PC-3 (cell line): ENCODE data around the gene SNX21.

ENCODE experiments used
- EZH2 ChIP-seq: fragments of 300-600 bp; sonication (generic); IDR thresholded peaks from one replicate; pipeline ENCODE4 v1.6.1; 2017; ENCODE audit warnings: antibody characterized with exemption, mild to moderate bottlenecking, low read length; ENCODE audit not compliant: unreplicated experiment
- EZH2phosphoT487 ChIP-seq: fragments of 300-600 bp; sonication (generic); IDR thresholded peaks from 2 replicates; pipeline ENCODE4 v1.6.1; 2018; ENCODE audit warnings: mild to moderate bottlenecking, antibody characterized with exemption, low read length, borderline replicate concordance
- TF ChIP-seq, protein P1 (sequence below): fragments of 300-600 bp; sonication (generic); conservative IDR thresholded peaks from 2 replicates; pipeline ENCODE4 v1.5.1; 2017; ENCODE audit warnings: antibody characterized with exemption, low read depth, mild to moderate bottlenecking, low read length

DNA sequence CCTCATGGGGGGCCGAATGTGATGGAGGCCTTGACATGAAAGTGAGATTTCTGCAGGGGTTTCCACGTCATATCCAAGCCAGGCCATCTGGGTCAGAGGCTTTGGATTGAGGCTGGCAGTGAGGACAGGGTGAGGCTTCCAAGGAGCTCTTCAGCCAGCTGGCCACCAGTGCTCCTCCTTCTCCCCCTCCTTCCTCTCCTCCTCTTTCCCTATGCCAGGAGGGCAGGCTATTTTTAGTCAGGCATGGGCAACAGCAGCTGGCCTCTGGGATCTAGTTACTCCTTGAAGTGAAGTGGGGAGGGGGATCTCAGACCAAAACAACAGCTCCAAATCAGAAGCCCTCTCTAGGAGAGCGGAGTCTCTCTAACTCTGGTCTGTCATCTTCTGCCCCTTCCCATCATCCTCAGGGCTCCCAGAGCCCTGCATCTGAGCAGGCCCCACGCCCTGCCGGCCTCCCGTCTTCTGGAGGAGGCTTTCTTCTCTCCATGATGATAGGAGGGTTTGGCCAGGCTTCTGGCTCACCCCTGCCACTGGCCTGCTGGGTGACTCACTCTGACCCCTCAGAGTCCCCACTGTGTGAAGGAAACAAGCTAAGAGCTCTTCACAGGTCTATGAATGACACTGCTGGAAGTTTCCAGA is 7.1 kb upstream of the SNX21 start:
- TF ChIP-seq, protein P1, sequence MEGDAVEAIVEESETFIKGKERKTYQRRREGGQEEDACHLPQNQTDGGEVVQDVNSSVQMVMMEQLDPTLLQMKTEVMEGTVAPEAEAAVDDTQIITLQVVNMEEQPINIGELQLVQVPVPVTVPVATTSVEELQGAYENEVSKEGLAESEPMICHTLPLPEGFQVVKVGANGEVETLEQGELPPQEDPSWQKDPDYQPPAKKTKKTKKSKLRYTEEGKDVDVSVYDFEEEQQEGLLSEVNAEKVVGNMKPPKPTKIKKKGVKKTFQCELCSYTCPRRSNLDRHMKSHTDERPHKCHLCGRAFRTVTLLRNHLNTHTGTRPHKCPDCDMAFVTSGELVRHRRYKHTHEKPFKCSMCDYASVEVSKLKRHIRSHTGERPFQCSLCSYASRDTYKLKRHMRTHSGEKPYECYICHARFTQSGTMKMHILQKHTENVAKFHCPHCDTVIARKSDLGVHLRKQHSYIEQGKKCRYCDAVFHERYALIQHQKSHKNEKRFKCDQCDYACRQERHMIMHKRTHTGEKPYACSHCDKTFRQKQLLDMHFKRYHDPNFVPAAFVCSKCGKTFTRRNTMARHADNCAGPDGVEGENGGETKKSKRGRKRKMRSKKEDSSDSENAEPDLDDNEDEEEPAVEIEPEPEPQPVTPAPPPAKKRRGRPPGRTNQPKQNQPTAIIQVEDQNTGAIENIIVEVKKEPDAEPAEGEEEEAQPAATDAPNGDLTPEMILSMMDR = no peak
- TF ChIP-seq EZH2 = no peak
- TF ChIP-seq EZH2phosphoT487 = no peak
